NCI-H128 (cell line): Measurements from ENCODE around the gene TTC28.

Experiments
- DNase-seq: peaks from one replicate; lab custom pipeline; 2025; ENCODE audit not compliant: unreplicated experiment; lab: John Stamatoyannopoulos, UW

Gene TTC28

DNA sequence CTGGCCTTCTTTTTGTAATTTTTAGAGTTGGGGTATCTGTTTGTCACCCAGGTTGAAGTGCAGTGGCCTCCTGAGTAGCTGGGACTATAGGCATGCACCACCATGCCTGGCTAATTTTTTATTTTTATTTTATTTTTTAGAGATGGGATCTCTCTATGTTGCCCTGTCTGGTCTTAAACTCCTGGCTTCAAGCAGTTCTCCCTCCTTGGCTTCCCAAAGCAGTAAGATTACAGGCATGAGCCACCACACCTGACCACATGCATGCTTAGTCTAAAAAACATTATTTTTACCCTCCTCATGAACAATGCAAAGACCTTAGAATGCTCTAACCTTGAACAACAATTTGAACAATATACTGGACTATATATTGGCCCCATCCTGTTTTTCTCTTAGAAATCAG is 738.5 kb downstream of the TTC28 start:
- no peak for DNase-seq

DNA sequence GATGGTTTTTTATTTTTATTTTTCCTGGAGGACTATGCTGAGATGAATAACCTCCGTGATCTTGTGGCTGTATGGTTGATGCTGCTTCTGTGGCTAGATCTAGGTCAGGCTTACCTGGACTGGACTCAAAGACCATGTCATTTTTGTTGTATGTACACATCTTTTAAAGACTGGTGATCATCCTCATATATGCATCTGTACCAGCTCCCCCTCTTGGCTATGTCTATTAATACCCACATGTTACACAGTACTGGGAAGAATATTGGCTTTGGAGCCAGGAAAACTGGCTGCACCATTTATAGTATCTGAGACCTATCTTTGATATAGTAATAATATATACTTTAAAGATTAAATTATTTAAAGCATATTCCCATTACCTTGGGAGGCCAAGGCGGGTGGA is 742.2 kb downstream of the TTC28 start:
- DNase-seq: no peak

DNA sequence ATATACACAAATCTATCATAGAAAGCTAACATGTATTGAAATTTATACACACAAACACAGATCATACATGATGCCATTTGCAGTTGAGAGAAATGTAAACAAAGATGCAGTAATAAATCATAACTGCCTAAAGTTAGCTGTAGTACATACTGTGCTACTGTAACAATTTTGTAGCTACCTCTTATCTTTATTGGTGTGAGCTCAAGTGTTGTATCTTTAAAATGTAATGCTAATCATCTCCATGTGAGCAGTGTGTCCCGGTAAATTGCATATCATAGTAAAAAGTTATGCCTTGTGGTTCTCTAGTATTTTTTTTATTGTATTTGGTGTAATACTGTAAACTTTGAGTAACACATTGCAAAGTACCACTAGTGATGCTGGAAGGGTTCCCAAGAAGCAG is 743.7 kb downstream of the TTC28 start:
- DNase-seq: no peak

DNA sequence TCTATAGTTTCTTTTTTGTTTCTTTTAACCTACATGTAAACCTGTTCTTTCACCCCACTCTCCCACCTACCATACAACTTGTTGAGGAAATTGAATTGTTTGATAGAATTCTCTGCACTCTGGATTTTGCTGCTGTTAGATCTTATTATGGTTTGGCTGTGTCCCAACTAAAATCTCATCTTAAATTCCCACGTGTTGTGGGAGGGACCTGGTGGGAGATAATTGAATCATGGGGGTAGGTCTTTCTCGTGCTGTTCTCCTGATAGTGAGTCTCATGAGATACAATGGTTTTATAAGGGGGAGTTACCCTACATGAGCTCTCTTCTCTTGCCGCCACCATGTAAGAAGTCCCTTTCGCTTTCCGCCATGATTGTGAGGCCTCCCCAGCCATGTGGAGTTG is 745.6 kb downstream of the TTC28 start:
- no peak for DNase-seq

DNA sequence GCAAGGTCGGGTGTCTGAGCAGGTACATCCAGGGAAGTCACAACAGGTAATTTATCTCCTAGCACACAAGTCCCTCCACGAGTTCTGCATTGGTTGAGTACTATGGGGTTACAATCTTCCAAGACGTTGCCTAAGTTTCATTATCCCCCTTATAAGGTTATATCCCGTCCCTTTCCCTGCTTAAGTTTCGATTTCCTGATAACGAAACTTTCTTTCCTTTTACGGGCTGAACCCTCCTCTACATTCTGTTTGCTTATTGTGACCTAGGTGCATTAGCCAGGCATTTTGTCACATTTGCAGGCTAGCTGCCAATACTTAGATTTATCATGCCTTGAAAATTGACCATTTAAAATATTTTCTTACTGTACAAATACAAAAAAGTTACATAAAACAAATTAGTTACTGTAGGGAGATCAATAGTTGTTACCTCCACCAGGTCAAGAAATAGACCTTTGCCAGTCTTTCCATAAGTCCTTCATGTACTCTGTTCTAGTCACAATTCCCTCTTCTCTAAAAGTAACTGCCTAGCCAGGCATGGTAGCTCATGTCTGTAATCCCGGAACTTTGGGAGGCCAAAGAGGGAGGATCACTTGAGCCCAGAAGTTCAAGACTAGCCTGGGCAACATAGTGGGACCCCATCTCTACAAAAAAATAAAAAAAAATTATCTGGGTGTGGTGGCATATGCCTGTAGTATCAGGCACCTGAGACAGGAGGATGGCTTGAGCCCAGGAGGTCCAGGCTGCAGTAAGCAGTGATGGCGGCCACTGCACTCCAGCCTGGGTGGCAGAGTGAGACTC is 746.3 kb downstream of the TTC28 start:
- DNase-seq: no peak

DNA sequence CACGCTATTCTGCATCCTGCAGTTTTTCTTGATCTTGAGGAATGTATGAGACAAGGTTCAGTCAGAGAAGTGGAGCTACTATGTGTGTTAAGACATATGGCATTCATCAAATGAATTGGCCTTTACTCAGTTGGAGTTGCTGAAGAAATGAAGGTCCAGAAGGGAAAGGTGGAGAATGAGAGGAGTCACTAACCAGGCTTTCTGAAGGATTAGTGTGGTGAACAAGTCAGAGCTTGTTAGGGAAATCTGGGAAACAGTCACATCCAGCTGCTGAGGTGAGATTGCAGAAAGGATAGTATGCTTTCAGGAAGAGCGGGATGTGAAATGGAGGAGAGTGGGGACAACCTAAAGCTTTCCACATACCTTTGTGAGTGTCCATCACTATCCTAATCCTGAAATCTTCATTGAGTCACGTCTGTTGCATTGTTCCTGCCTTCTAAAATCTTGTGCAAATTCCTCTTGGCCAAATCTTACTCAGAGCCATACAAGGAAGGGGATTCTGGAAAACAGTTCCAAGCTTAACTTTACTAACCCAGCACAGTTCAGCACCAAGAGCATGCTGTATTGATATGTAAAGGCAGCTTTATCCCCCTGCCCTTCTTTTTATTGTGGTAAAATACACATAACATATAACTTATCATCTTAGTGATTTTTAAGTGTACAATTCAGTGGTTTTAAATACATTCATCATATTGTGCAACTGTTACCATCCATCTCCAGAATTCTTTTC is 749.1 kb downstream of the TTC28 start:
- DNase-seq: no peak
